Activated naive CD4-positive, alpha-beta T cell treated with anti-CD3 and anti-CD28 coated beads, Interleukin-2, amount 10 ng/mL, durations not matched to agents 7 days and 5 days (primary cell): ENCODE measurements around the gene MPEG1.

Experiments used
- CTCF ChIA-PET: fragments of 350-600 bp; sonication (Branson Sonifier 250); formaldehyde crosslinking; loops from one replicate; lab custom pipeline; 2021; ENCODE audit warnings: antibody characterized with exemption; lab: Charles Lee
- DNase-seq: peaks from one replicate; pipeline ENCODE4 v3.0.0-alpha.2; 2020
- H3K27ac Mint-ChIP-seq: one replicate; pipeline ENCODE4 v1.8.0; 2021; ENCODE audit warnings: mild to moderate bottlenecking, moderate library complexity, mixed read lengths
- H3K27me3 Mint-ChIP-seq: one replicate; pipeline ENCODE4 v1.8.0; 2021; ENCODE audit warnings: mild to moderate bottlenecking, mixed read lengths
- H3K36me3 Mint-ChIP-seq: one replicate; pipeline ENCODE4 v1.8.0; 2021; ENCODE audit warnings: mixed read lengths
- H3K4me1 Mint-ChIP-seq: one replicate; pipeline ENCODE4 v1.8.0; 2021; ENCODE audit warnings: mixed read lengths
- H3K4me3 Mint-ChIP-seq: one replicate; pipeline ENCODE4 v1.8.0; 2021; ENCODE audit warnings: mild to moderate bottlenecking, moderate library complexity, mixed read lengths
- H3K9me3 Mint-ChIP-seq: one replicate; pipeline ENCODE4 v1.8.0; 2021; ENCODE audit warnings: mixed read lengths

Gene MPEG1

DNA sequence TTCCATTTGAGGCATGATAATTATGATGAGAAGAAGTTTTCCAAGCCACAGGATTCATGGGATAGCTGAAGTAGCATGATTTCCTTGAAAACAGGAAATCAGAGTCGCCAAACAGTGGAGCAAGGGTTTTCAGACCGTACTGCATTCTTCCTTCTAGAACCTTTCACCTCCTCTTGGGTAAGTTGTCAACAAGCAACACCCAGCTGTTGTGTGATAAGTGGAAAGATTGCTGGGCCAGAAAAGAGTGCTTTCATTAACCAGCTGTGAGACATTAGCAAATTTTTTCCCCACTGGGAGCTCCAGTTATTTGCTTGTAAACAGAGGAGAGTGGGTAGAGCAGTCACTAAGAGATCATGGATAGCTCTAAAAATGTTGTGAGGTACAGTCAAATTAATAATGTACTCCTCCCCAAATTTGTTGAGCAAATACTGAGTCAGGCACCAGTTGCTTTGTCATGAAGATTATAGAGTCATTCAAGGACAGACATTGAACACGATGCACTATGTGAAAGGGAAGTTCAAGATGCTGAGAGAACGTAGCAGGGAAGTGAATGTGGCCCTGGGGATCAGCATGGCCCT is 11.7 kb upstream of the MPEG1 start:
- CTCF ChIA-PET = interaction anchor here (1.1 to 1.7 kb wide), 2 partner anchors 38 to 66 kb away, joined by 5 to 7 read pairs; no protein-coding TSS in a partner anchor
- H3K27me3 Mint-ChIP-seq = peaks cover 7% of the 10 kb centered on the region
- no peak overlapping the region for H3K27ac Mint-ChIP-seq
- H3K9me3 Mint-ChIP-seq = no peaks in the 10 kb centered on the region
- peaks cover 2% of the 10 kb centered on the region for H3K4me1 Mint-ChIP-seq
- H3K36me3 Mint-ChIP-seq = no peaks in the 10 kb centered on the region
- no peak overlapping the region for H3K4me3 Mint-ChIP-seq
- no peak for DNase-seq

DNA sequence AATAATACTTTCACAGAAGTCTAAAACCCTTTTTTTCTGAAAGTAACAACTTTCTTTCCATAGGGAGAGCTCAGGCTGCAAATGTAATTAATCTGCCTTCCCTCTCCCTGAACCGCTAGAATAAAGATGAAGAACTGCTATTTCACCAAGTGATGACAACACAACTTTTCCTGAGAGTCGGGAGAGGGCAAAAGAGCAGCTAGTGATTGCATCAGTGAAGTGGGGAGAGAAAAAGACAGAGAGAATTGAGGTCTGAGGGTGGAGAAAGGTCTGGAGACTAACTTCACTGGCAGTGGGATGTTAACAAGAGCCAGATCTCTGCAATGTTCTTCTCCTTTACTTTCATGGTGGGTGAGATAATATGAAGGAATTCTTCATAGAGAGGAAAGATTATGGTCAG is 10.9 kb upstream of the MPEG1 start:
- Mint-ChIP-seq H3K27ac (no peak overlapping the region), H3K9me3 (no peaks in the 10 kb centered on the region), H3K27me3 (peaks cover 7% of the 10 kb centered on the region), H3K4me3 (no peak overlapping the region), H3K4me1 (peaks cover 2% of the 10 kb centered on the region), H3K36me3 (no peaks in the 10 kb centered on the region)
- no peak for DNase-seq
- CTCF ChIA-PET = interaction anchor here (1.1 to 1.7 kb wide), 2 partner anchors 37 to 65 kb away, joined by 5 to 7 read pairs; no protein-coding TSS in a partner anchor

DNA sequence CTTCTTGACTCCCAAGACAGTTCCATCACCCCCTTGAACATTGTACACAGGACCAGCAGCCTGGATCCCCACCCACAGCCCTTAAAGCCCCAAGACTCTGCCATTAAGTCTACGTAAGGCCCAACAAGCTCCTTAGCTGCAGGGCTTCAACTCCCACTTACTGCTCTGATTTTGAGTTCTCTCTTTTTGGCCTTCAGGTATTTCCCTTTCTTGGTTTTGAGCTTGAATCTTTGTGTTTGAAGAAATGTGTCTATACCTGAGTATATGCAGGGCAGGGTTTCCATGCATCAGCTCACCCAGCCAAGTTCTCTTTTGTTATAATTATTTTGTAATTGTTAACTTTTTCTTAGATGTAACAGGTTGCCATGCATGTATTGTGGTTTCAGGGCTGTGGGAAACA is 10.4 kb upstream of the MPEG1 start:
- no peaks in the 10 kb centered on the region for H3K9me3 Mint-ChIP-seq
- peaks cover 2% of the 10 kb centered on the region for H3K4me1 Mint-ChIP-seq
- H3K27ac Mint-ChIP-seq = no peak overlapping the region
- H3K27me3 Mint-ChIP-seq = peaks cover 7% of the 10 kb centered on the region
- no peak for DNase-seq
- H3K36me3 Mint-ChIP-seq = no peaks in the 10 kb centered on the region
- no peak overlapping the region for H3K4me3 Mint-ChIP-seq
- CTCF ChIA-PET = interaction anchor here (1.1 to 1.7 kb wide), 2 partner anchors 37 to 65 kb away, joined by 5 to 7 read pairs; no protein-coding TSS in a partner anchor

DNA sequence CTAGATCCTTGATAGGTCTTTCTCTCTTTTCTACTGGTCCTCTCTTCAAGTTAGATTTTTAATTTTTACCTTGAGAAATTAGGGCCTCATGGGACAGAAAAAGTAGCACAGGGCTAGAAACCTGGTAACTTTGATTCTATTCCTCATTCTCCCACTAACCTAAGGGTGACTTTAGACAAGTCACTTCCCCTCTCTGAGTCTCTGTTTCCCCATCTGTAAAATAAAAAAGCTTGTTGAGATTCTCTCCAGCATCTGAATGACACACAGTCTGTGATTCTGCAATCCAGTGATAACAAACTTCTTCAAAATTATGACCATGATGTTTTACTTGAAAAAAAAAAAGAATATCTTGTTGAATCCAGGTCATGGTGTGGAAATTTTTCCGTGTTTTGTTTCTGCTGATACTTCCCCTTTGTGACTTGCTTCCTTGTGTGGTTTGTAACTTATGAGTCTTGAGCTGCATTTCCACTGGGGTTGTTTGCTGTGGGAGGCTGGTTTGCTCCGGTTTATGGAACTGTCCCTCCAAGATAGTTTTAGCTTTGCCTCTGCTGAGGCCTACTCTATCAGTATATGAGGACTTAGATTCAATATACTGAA is 9.8 kb upstream of the MPEG1 start:
- H3K4me3 Mint-ChIP-seq = no peak overlapping the region
- no peak for DNase-seq
- H3K9me3 Mint-ChIP-seq = no peaks in the 10 kb centered on the region
- peaks cover 7% of the 10 kb centered on the region for H3K27me3 Mint-ChIP-seq
- H3K36me3 Mint-ChIP-seq = no peaks in the 10 kb centered on the region
- CTCF ChIA-PET = no interaction called here
- peaks cover 2% of the 10 kb centered on the region for H3K4me1 Mint-ChIP-seq
- H3K27ac Mint-ChIP-seq = no peak overlapping the region

DNA sequence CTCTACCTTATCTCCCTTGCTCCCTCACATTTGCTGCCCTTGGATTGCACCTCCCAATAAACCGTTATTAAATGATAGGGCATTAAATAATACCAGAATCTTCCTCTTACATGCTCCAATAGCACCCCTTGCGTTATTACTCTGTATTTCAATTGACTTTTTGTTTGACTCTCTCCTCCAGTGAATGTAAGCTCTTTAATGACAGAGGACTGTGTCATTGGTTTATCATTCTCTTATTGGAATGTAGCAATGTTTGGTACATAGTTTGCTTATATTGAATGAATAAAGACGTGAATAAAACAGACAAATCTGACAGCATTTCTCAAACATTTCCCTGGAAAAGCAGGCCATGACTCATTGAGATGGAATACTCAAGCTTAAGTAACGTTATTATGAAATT is 8.7 kb upstream of the MPEG1 start:
- H3K27me3 Mint-ChIP-seq = peaks cover 7% of the 10 kb centered on the region
- H3K4me3 Mint-ChIP-seq = no peak overlapping the region
- CTCF ChIA-PET = interaction anchor here (0.9 kb wide), 1 partner anchor 76 kb away, joined by 3 read pairs; no protein-coding TSS in a partner anchor
- H3K27ac Mint-ChIP-seq = no peak overlapping the region
- H3K4me1 Mint-ChIP-seq = peaks cover 14% of the 10 kb centered on the region
- H3K9me3 Mint-ChIP-seq = no peaks in the 10 kb centered on the region
- no peak for DNase-seq
- H3K36me3 Mint-ChIP-seq = no peaks in the 10 kb centered on the region

DNA sequence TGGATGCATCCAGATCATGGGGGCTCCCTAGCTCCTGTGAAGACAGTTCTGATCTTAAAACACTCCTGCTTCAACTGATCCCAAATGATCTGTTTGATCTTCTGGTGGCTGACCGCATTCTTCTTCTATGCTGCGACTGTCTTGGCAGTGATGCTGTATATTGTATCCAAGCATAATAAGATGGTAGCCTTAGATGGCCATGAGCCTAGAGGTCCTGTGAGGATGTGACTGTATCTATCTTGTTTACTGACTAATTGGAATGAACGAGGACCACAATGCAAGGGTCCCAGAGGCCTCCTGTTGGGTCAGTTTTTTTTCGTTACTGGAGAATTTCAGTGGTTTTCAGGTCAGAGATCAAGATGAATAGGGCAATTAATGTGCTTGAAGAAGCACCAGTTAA is 7.1 kb upstream of the MPEG1 start:
- H3K36me3 Mint-ChIP-seq = no peaks in the 10 kb centered on the region
- DNase-seq = no peak
- no peaks in the 10 kb centered on the region for H3K9me3 Mint-ChIP-seq
- H3K27ac Mint-ChIP-seq = no peak overlapping the region
- H3K27me3 Mint-ChIP-seq = peaks cover 6% of the 10 kb centered on the region
- CTCF ChIA-PET = interaction anchor here (1.1 kb wide), 1 partner anchor 48 kb away, joined by 3 read pairs; the partner anchor contains the start of gene DTX4
- no peak overlapping the region for H3K4me3 Mint-ChIP-seq
- H3K4me1 Mint-ChIP-seq = peaks cover 14% of the 10 kb centered on the region

DNA sequence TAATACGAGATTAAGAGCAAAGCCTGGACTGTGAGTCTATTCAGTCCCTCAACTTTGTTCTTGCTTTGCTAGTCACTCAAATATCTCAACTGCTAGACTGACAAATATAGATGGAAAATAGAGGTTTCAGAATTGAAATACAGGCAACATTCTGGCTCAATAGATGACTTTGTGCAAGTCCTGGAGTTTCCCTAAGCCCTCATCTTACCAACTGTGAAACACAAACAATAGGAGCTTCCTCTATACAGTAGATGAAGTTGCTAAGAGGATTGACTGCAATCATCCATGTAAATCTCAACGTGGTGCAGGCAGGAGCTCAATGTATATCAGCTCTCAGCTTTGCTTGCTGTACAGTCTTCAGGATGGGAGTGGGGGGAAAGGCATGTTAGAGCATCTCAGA is 6.2 kb upstream of the MPEG1 start:
- no peaks in the 10 kb centered on the region for H3K36me3 Mint-ChIP-seq
- H3K4me3 Mint-ChIP-seq = no peak overlapping the region
- CTCF ChIA-PET = interaction anchor here (1.2 kb wide), 1 partner anchor 33 kb away, joined by 4 read pairs; no protein-coding TSS in a partner anchor
- no peak for DNase-seq
- no peaks in the 10 kb centered on the region for H3K9me3 Mint-ChIP-seq
- peaks cover 4% of the 10 kb centered on the region for H3K27me3 Mint-ChIP-seq
- H3K4me1 Mint-ChIP-seq = peaks cover 12% of the 10 kb centered on the region
- no peak overlapping the region for H3K27ac Mint-ChIP-seq

DNA sequence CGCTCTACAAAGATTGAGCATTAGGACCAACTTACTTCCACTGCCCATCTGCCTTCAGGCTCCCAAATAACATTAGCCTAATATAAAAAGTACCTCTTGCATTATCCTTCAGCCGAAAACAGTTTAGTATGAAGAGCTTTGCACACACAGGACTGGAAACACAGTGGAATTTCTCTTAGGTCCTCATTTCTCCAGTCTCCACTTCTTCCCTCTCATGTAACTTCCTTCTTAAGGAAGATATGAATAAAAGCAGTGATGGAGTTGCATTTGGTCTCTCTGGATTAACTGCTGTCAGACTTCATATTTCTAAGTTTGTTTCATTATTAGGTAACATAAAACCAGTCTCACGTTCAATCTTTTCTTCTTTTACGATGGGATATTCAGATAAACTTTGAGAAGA is 5.6 kb upstream of the MPEG1 start:
- H3K4me1 Mint-ChIP-seq = peaks cover 12% of the 10 kb centered on the region
- CTCF ChIA-PET = interaction anchor here (1.2 kb wide), 1 partner anchor 32 kb away, joined by 4 read pairs; no protein-coding TSS in a partner anchor

DNA sequence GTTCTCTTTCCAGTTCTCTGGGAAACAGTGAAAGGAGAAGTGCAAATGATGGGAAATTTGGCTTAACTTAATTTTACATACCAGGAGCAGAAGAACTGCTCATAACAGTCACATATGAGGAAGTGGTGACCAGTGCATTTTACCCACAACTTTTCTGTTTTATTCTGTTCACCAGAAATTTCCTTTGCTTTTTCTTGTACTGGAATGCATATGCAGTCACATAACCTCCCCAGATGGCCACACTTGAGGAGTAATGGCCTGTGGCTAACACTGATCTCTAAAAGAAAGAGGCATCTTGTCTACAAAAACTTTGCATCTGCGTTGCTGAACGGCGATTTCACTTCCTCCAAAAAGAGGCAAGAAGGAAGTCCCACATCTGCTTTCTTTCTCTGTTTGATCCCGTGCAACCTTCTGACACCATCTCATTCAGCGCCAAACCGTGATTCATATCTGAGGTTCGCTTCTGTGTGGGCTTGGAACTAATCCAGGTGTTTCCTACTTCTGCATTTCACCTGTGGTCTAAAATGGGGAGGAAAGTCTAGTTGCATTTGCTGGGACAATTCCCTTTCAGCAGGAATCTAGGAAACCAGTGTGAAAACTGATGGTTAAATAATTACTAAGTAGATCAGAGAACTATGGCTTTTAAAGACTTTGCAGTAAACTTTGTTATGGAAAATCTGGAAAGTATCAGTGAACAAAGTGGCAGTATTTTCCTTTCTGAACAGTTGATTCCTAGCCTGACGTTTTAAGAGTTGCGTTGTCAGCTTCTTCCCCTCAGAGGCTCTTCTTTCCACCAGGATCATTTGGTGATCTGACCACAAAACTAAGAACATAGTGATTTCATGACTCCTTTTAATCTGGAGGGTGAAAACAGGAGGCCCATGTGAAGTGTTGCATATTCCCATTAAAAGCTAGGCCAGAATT is 4.2 kb upstream of the MPEG1 start:
- H3K4me3 Mint-ChIP-seq = no peak overlapping the region

More for the DNA sequence above, 5.6 kb upstream of the MPEG1 start:
- DNase-seq = no peak
- no peaks in the 10 kb centered on the region for H3K9me3 Mint-ChIP-seq
- H3K36me3 Mint-ChIP-seq = no peaks in the 10 kb centered on the region
- H3K27ac Mint-ChIP-seq = no peak overlapping the region
- H3K27me3 Mint-ChIP-seq = peaks cover 4% of the 10 kb centered on the region
- H3K4me3 Mint-ChIP-seq = no peak overlapping the region

DNA sequence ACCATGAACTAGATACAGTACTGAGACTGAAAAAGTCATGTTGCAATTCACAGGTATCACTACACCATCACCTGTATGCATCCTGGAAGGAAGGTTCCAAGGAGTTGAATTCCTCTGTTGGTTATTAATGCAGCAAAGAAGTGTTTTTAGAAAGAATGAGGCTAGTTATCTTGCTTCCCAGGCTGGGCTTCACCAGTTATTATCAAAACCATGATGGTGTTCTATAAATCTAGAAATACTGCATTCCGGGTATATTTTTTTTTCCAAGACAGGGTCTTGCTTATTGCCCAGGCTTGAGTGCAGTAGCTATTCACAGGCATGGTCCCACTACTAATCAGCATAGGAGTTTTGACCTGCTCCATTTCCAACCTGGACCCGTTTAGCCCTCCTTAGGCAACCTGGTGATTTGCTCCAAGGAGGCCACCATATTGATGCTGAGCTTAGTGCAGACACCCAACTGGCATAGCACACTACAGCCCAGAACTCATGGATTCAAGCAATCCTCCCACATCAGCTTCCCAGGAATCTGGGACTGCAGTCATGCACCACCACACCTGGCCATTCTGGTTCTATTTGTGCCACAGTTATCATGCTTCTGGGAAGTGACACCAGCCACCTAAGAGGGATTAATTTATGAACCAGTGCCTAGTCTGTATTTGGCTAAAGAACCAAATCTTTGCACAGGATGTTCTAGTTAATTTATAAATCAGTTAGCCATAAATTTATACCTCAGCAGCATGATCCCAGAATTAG is 1.6 kb upstream of the MPEG1 start:
- CTCF ChIA-PET = no interaction called here
- H3K27me3 Mint-ChIP-seq = peaks cover 17% of the 10 kb centered on the region
- H3K27ac Mint-ChIP-seq = no peak overlapping the region
- H3K9me3 Mint-ChIP-seq = no peaks in the 10 kb centered on the region
- H3K36me3 Mint-ChIP-seq = no peaks in the 10 kb centered on the region
- DNase-seq = no peak
- no peak overlapping the region for H3K4me3 Mint-ChIP-seq
- H3K4me1 Mint-ChIP-seq = peaks cover 12% of the 10 kb centered on the region

More for the DNA sequence above, 4.2 kb upstream of the MPEG1 start:
- peaks cover 6% of the 10 kb centered on the region for H3K27me3 Mint-ChIP-seq
- CTCF ChIA-PET = interaction anchor here (1.1 kb wide), 1 partner anchor 11 kb away, joined by 3 read pairs; no protein-coding TSS in a partner anchor
- H3K9me3 Mint-ChIP-seq = no peaks in the 10 kb centered on the region
- no peaks in the 10 kb centered on the region for H3K36me3 Mint-ChIP-seq
- no peak for DNase-seq
- peaks cover 12% of the 10 kb centered on the region for H3K4me1 Mint-ChIP-seq
- no peak overlapping the region for H3K27ac Mint-ChIP-seq

DNA sequence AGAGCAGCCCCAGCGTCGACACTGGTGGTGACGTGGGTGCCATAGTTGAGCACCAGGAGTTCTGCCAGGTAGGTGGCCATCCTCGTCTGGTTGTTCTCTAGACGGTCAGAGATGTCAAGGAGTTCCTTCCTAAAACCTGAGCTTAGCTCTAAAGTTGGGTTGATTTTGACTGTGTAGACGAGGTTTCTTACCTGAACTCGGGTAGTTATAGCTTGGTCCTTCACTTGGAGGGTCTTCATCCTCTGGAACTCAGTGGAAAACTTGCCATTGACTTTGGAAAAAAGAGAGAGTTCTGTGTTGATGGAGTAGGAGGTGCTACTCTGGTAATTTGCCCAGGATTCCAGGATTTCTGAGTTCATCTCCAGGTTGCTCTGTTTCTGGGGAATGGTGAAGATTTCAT is 505 bp downstream of the MPEG1 start:
- Mint-ChIP-seq H3K9me3 (no peaks in the 10 kb centered on the region), H3K36me3 (no peaks in the 10 kb centered on the region), H3K27ac (no peak overlapping the region), H3K27me3 (peaks cover 25% of the 10 kb centered on the region), H3K4me1 (peaks cover 18% of the 10 kb centered on the region), H3K4me3 (no peak overlapping the region)
- CTCF ChIA-PET = no interaction called here
- DNase-seq = no peak

DNA sequence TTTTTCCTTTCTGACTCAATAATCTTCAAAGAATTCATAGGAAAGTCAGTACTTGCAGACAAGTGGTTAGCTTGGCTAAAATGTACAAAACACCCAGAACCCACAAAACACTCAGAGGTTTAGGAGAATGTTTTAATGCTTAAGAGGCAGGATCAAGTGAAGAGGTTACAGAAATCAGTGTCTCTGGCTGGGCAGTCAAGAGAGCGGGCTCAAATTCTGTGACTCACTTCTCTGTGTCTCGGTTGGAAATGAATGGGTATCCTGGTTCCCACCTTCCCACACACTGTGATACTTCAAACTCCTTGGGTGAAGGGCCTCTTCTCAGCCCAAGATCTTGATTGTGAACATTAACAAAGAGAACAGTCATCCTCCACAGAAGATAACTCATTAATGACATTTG is 3.8 kb downstream of the MPEG1 start:
- Mint-ChIP-seq H3K4me3 (no peak overlapping the region), H3K27ac (no peak overlapping the region), H3K4me1 (peaks cover 12% of the 10 kb centered on the region), H3K9me3 (no peaks in the 10 kb centered on the region), H3K36me3 (no peaks in the 10 kb centered on the region), H3K27me3 (peaks cover 46% of the 10 kb centered on the region)
- CTCF ChIA-PET = no interaction called here
- DNase-seq = no peak

DNA sequence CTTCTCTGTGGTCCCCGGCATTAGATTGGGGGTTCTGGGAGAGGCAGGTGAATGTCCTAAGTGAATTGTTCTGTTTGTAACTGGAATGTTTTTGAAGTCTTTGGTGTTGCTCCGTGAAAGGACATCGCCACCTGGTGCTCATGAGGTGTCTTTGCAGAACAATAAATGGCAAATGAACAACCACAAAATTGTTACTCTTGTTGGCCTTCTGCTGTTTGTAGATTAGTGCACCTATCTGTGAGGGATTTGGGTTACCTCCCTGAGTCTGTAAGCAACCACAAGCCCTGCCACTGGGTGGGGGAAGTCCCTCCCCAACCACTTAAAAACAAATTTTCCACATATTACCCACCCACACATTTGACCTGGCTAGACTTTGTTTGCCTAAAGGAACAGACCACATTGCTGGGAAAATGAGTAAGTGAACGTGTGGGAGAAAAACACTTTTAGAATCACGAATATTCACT is 4.7 kb downstream of the MPEG1 start:
- peaks cover 12% of the 10 kb centered on the region for H3K4me1 Mint-ChIP-seq
- peak; percentile 43 for DNase-seq
- H3K27me3 Mint-ChIP-seq = peaks cover 46% of the 10 kb centered on the region
- H3K4me3 Mint-ChIP-seq = no peak overlapping the region
- no peak overlapping the region for H3K27ac Mint-ChIP-seq
- H3K36me3 Mint-ChIP-seq = no peaks in the 10 kb centered on the region
- H3K9me3 Mint-ChIP-seq = no peaks in the 10 kb centered on the region
- CTCF ChIA-PET = interaction anchor here (0.8 to 1.0 kb wide), 2 partner anchors 14 to 25 kb away, joined by 3 read pairs; no protein-coding TSS in a partner anchor
